Neuronal stem cell (in vitro differentiated cells): Measurements from ENCODE around the gene C1orf21.

Source experiments
- DNase-seq: peaks from one replicate; pipeline ENCODE4 v3.0.0-alpha.2; 2013; ENCODE audit warnings: low spot score
- H2AFZ ChIP-seq: one replicate; pipeline ENCODE4 v1.6.1; 2013; ENCODE audit warnings: mild to moderate bottlenecking, low read length, inconsistent platforms
- H2AK5ac ChIP-seq: 2 replicates; pipeline ENCODE4 v1.6.1; 2013; ENCODE audit warnings: low read depth, mild to moderate bottlenecking, inconsistent platforms, low read length, moderate library complexity, mixed read lengths
- H2BK120ac ChIP-seq: 2 replicates; pipeline ENCODE4 v1.6.1; 2013; ENCODE audit warnings: low read depth, mild to moderate bottlenecking, inconsistent platforms, low read length, moderate library complexity, mixed read lengths
- H2BK12ac ChIP-seq: one replicate; pipeline ENCODE4 v1.6.1; 2013; ENCODE audit warnings: low read length, inconsistent platforms
- H2BK15ac ChIP-seq: 2 replicates; pipeline ENCODE4 v1.6.1; 2013; ENCODE audit warnings: mild to moderate bottlenecking, low read length, inconsistent platforms, mixed read lengths
- H2BK5ac ChIP-seq: one replicate; pipeline ENCODE4 v1.6.1; 2013; ENCODE audit warnings: inconsistent platforms, mild to moderate bottlenecking, low read length, moderate library complexity
- H3K14ac ChIP-seq: one replicate; pipeline ENCODE4 v1.6.1; 2013; ENCODE audit warnings: low read length, inconsistent platforms
- H3K18ac ChIP-seq: 2 replicates; pipeline ENCODE4 v1.6.1; 2013; ENCODE audit warnings: low read length, inconsistent platforms
- H3K23ac ChIP-seq: 2 replicates; pipeline ENCODE4 v1.6.1; 2013; ENCODE audit warnings: low read depth, mild to moderate bottlenecking, mixed read lengths, low read length, inconsistent platforms; ENCODE audit not compliant: poor library complexity
- H3K27ac ChIP-seq: replicated peaks from 3 replicates; pipeline ENCODE4 v1.5.1; 2013; ENCODE audit warnings: low read length, inconsistent platforms
- H3K27me3 ChIP-seq, 3 experiments: 2 replicates each; pipeline ENCODE4 v1.6.1; 2013; ENCODE audit warnings: low read length in 3 of 3, mild to moderate bottlenecking in 2 of 3, inconsistent platforms in 1 of 3, low read depth in 1 of 3, mixed read lengths in 1 of 3, moderate library complexity in 1 of 3; ENCODE audit not compliant: control insufficient read depth in 3 of 3, insufficient read depth in 3 of 3
- H3K36me3 ChIP-seq, 2 donors: replicated peaks in 1 of 2; 2 replicates each; pipeline ENCODE4 v1.6.1; 2013; ENCODE audit warnings: low read length in 2 of 2; ENCODE audit not compliant: control insufficient read depth in 2 of 2, insufficient read depth in 2 of 2
- H3K4ac ChIP-seq: 2 replicates; pipeline ENCODE4 v1.6.1; 2013; ENCODE audit warnings: inconsistent platforms, mild to moderate bottlenecking, low read length, moderate library complexity
- H3K4me1 ChIP-seq, 2 donors: 1 replicate in 1 of 2; 2 replicates in 1 of 2; pipeline ENCODE4 v1.6.1; 2013; ENCODE audit warnings: low read length in 2 of 2, low read depth in 1 of 2; ENCODE audit not compliant: control insufficient read depth in 2 of 2, insufficient read depth in 1 of 2
- H3K4me2 ChIP-seq: one replicate; pipeline ENCODE4 v1.6.1; 2013; ENCODE audit warnings: mild to moderate bottlenecking, low read length, inconsistent platforms; ENCODE audit not compliant: insufficient read depth, poor library complexity, severe bottlenecking
- H3K4me3 ChIP-seq, 2 donors: 2 replicates each; pipeline ENCODE4 v1.5.1; 2013; ENCODE audit warnings: low read length in 2 of 2, mild to moderate bottlenecking in 2 of 2, inconsistent platforms in 1 of 2, moderate library complexity in 1 of 2
- H3K79me1 ChIP-seq: one replicate; pipeline ENCODE4 v1.6.1; 2013; ENCODE audit warnings: low read depth, mild to moderate bottlenecking, inconsistent platforms, low read length, moderate library complexity
- H3K9ac ChIP-seq: one replicate; pipeline ENCODE4 v1.6.1; 2013; ENCODE audit warnings: mild to moderate bottlenecking, low read depth, low read length, inconsistent platforms; ENCODE audit not compliant: poor library complexity
- H3K9me3 ChIP-seq, 2 donors: replicated peaks in 1 of 2; 2 replicates each; pipeline versions ENCODE3 to v1.6.1; 2013; ENCODE audit warnings: low read length in 2 of 2, mild to moderate bottlenecking in 2 of 2, inconsistent platforms in 1 of 2, low read depth in 1 of 2, mixed read lengths in 1 of 2, moderate library complexity in 1 of 2; ENCODE audit not compliant: control insufficient read depth in 2 of 2, insufficient read depth in 1 of 2
- H4K8ac ChIP-seq: one replicate; pipeline ENCODE4 v1.6.1; 2013; ENCODE audit warnings: low read depth, mild to moderate bottlenecking, inconsistent platforms, low read length, moderate library complexity
- H4K91ac ChIP-seq: one replicate; pipeline ENCODE4 v1.6.1; 2013; ENCODE audit warnings: low read length, low read depth, mild to moderate bottlenecking, inconsistent platforms; ENCODE audit not compliant: poor library complexity
- WGBS, 2 donors: extraction: QIAGEN DNeasy Blood & Tissue Kit; methylation state at CpG; one replicate each; pipeline ENCODE4 v1.1.7; 2013; ENCODE audit warnings: missing lambda C conversion rate in 2 of 2, mixed read lengths in 1 of 2; ENCODE audit not compliant: insufficient read length in 2 of 2, insufficient replicate concordance in 1 of 2; ENCODE audit errors: extremely low coverage in 2 of 2; 5-methylcytosine and 5-hydroxymethylcytosine counted together

C1orf21 gene

GRCh38 chr1:184447651-184448185 is 60.9 kb downstream of the C1orf21 start:
- no peak overlapping the region for H4K8ac ChIP-seq
- no CpG with 5 or more reads among the region's 6 CpGs for WGBS, 2 donors
- no peak overlapping the region for H3K4me2 ChIP-seq
- H3K36me3 ChIP-seq, result no peaks in the 10 kb centered on the region
- H3K14ac ChIP-seq, result no peak overlapping the region
- H2AFZ ChIP-seq, result no peak overlapping the region
- no peak overlapping the region for H2BK5ac ChIP-seq
- no peaks in the 10 kb centered on the region for H3K9me3 ChIP-seq
- no peak overlapping the region for H3K9ac ChIP-seq
- no peak overlapping the region for H2BK12ac ChIP-seq
- no peak for DNase-seq
- no peak overlapping the region for H3K27ac ChIP-seq
- H3K4me1 ChIP-seq, result no peaks in the 10 kb centered on the region
- H2AK5ac ChIP-seq, result no peak overlapping the region
- H3K27me3 ChIP-seq, result no peaks in the 10 kb centered on the region
- no peak overlapping the region for H2BK120ac ChIP-seq
- no peak overlapping the region for H4K91ac ChIP-seq
- H3K18ac ChIP-seq, result no peak overlapping the region
- H3K4ac ChIP-seq, result no peak overlapping the region
- H2BK15ac ChIP-seq, result no peak overlapping the region
- no peak overlapping the region for H3K4me3 ChIP-seq
- peaks cover 3% of the 10 kb centered on the region for H3K79me1 ChIP-seq
- H3K23ac ChIP-seq, result no peak overlapping the region

DNA sequence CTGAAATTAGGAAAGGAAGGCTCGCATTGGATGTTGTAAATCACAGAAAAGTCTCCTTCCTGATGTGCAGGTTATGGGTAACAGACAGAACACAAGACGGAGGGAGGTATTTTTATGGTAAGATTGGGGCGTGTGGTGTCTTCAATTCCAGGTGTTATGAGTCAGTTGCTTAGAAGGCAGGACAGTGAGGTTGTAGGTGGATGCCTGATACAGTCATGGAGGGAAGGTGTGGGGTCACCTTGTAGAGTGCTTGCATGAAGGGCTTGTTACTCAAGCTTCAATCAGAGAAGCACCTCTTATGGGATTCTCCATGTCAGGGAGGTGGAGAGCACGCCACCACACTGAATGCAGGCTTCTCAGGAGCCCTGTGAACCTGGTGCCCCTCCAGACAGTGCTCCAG is 63.1 kb downstream of the C1orf21 start:
- Histone ChIP-seq H2AFZ (no peak overlapping the region), H2BK5ac (no peak overlapping the region), H3K36me3 (no peaks in the 10 kb centered on the region), H2AK5ac (no peak overlapping the region), H3K4me2 (no peak overlapping the region), H3K4me1 (peaks cover 1 to 2% of the 10 kb centered on the region in 2 donors), H3K4me3 (peak overlapping the region in 1 of 2 donors; percentile 31), H2BK120ac (no peak overlapping the region), H3K14ac (no peak overlapping the region), H3K9me3 (peaks cover 0 to 7% of the 10 kb centered on the region in 2 donors), H2BK12ac (no peak overlapping the region), H3K9ac (no peak overlapping the region), H2BK15ac (no peak overlapping the region), H4K8ac (no peak overlapping the region), H3K79me1 (peaks cover 8% of the 10 kb centered on the region), H3K27me3 (no peaks in the 10 kb centered on the region), H3K4ac (no peak overlapping the region), H4K91ac (no peak overlapping the region), H3K18ac (no peak overlapping the region), H3K23ac (no peak overlapping the region), H3K27ac (no peak overlapping the region)
- no CpG with 5 or more reads among the region's 4 CpGs for WGBS, 2 donors
- DNase-seq, result no peak

DNA sequence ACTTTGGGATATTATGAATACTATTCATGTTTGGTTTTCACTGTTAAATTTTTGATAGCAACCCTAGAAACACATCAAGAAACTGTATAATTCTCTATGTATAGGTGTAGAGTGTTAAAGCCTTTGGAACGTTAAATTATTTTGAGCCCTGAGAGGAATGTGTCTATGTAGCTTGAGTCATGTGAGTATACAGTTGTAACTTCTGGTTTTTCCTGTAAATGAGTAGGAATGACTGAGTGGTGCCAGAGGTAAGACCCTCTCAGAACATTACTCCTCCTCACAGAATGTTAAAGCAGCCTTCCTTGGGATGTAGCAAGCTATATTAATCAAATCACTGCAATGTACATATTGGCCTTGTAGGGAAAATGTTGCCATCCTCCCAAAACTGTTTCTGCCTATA is 69.0 kb downstream of the C1orf21 start:
- no peak overlapping the region for H3K23ac ChIP-seq
- no CpG with 5 or more reads among the region's 1 CpG for WGBS, 2 donors
- H2AFZ ChIP-seq, result no peak overlapping the region
- H3K4ac ChIP-seq, result no peak overlapping the region
- no peaks in the 10 kb centered on the region for H3K36me3 ChIP-seq
- H3K18ac ChIP-seq, result no peak overlapping the region
- H3K79me1 ChIP-seq, result peaks cover 5% of the 10 kb centered on the region
- no peak overlapping the region for H2BK12ac ChIP-seq
- no peak overlapping the region for H3K9ac ChIP-seq
- H3K27ac ChIP-seq, result no peak overlapping the region
- no peak overlapping the region for H2BK120ac ChIP-seq
- no peak for DNase-seq
- no peak overlapping the region for H2BK5ac ChIP-seq
- peaks cover 2 to 5% of the 10 kb centered on the region in 2 donors for H3K4me1 ChIP-seq
- no peak overlapping the region for H3K4me2 ChIP-seq
- no peak overlapping the region for H2BK15ac ChIP-seq
- no peak overlapping the region for H2AK5ac ChIP-seq
- H4K8ac ChIP-seq, result no peak overlapping the region
- no peak overlapping the region for H3K14ac ChIP-seq
- no peak overlapping the region for H3K4me3 ChIP-seq
- no peak overlapping the region for H4K91ac ChIP-seq
- H3K27me3 ChIP-seq, result no peaks in the 10 kb centered on the region
- H3K9me3 ChIP-seq, result peaks cover 0 to 7% of the 10 kb centered on the region in 2 donors

GRCh38 chr1:184456189-184456588 is 69.4 kb downstream of the C1orf21 start:
- Histone ChIP-seq H3K36me3 (no peaks in the 10 kb centered on the region), H3K9me3 (peaks cover 0 to 7% of the 10 kb centered on the region in 2 donors), H2BK5ac (no peak overlapping the region), H2AFZ (no peak overlapping the region), H3K4me2 (no peak overlapping the region), H3K27ac (no peak overlapping the region), H3K79me1 (peaks cover 5% of the 10 kb centered on the region), H2BK120ac (no peak overlapping the region), H3K9ac (no peak overlapping the region), H3K27me3 (no peaks in the 10 kb centered on the region), H2BK12ac (no peak overlapping the region), H3K4me1 (peaks cover 2 to 6% of the 10 kb centered on the region in 2 donors), H3K4me3 (no peak overlapping the region), H3K14ac (no peak overlapping the region), H4K8ac (no peak overlapping the region), H2AK5ac (no peak overlapping the region), H2BK15ac (no peak overlapping the region), H4K91ac (no peak overlapping the region), H3K23ac (no peak overlapping the region), H3K4ac (no peak overlapping the region), H3K18ac (no peak overlapping the region)
- no CpG with 5 or more reads among the region's 3 CpGs for WGBS, 2 donors
- DNase-seq, result no peak
